Endodermal cell (in vitro differentiated cells): Measurements from ENCODE around the gene RCN2. TPM values are rescaled to one million over a fixed set of nuclear protein-coding genes. Genes with fewer than 3 reads are reported as not detected.
A peak's percentile ranks its signal among the peaks of the same experiment; 100 is the strongest.

Source experiments
- DNase-seq: peaks from one replicate; pipeline ENCODE4 v3.0.0-alpha.2; 2017
- H3K27ac ChIP-seq: 2 replicates; pipeline ENCODE4 v1.5.1; 2013; ENCODE audit warnings: mild to moderate bottlenecking, low read depth, low read length, moderate library complexity
- H3K27me3 ChIP-seq: 2 replicates; pipeline ENCODE4 v1.6.1; 2013; ENCODE audit warnings: mild to moderate bottlenecking, low read length, moderate library complexity; ENCODE audit not compliant: insufficient read depth, control insufficient read depth, poor library complexity, severe bottlenecking
- H3K36me3 ChIP-seq: 2 replicates; pipeline ENCODE4 v1.7.0; 2013; ENCODE audit warnings: mild to moderate bottlenecking, low read length, moderate library complexity; ENCODE audit not compliant: control insufficient read depth, insufficient read depth
- H3K4me1 ChIP-seq: one replicate; pipeline ENCODE4 v1.7.0; 2013; ENCODE audit warnings: low read length; ENCODE audit not compliant: control insufficient read depth, insufficient read depth
- H3K4me3 ChIP-seq: 2 replicates; pipeline ENCODE4 v1.5.1; 2013; ENCODE audit warnings: mild to moderate bottlenecking, low read length, moderate library complexity
- H3K9ac ChIP-seq: 2 replicates; pipeline ENCODE4 v1.6.1; 2013; ENCODE audit warnings: mild to moderate bottlenecking, low read length, moderate library complexity; ENCODE audit not compliant: poor library complexity, severe bottlenecking; ENCODE audit errors: extremely low read depth
- H3K9me3 ChIP-seq: 2 replicates; pipeline ENCODE4 v1.6.1; 2013; ENCODE audit warnings: mild to moderate bottlenecking, low read length, moderate library complexity; ENCODE audit not compliant: control insufficient read depth
- H3K27ac Mint-ChIP-seq: 2 replicates; pipeline ENCODE4 v1.8.0; 2020; ENCODE audit warnings: mixed read lengths
- H3K27me3 Mint-ChIP-seq: 2 replicates; pipeline ENCODE4 v1.8.0; 2021; ENCODE audit warnings: mild to moderate bottlenecking, mixed read lengths; ENCODE audit not compliant: insufficient read depth
- H3K36me3 Mint-ChIP-seq: 2 replicates; pipeline ENCODE4 v1.8.0; 2020; ENCODE audit warnings: low read depth, mixed read lengths
- H3K4me1 Mint-ChIP-seq: 2 replicates; pipeline ENCODE4 v1.8.0; 2020; ENCODE audit warnings: mixed read lengths
- H3K4me3 Mint-ChIP-seq: 2 replicates; pipeline ENCODE4 v1.8.0; 2020; ENCODE audit warnings: mild to moderate bottlenecking, moderate library complexity, mixed read lengths
- H3K9me3 Mint-ChIP-seq: 2 replicates; pipeline ENCODE4 v1.8.0; 2020; ENCODE audit warnings: mild to moderate bottlenecking, mixed read lengths
- CTCF ChIP-seq: fragments of 200-600 bp; sonication (generic); conservative IDR thresholded peaks from 2 replicates; pipeline ENCODE4 v1.5.0; 2021; ENCODE audit warnings: antibody characterized with exemption, mild to moderate bottlenecking
- WGBS, 2 experiments: methylation state at CpG; one replicate each; pipeline versions ENCODE4 v1.1.5 to v1.1.7; 2013; ENCODE audit warnings: missing lambda C conversion rate in 2 of 2, mixed read lengths in 1 of 2; ENCODE audit not compliant: insufficient coverage in 1 of 2, insufficient read length in 1 of 2; 5-methylcytosine and 5-hydroxymethylcytosine counted together
- total RNA-seq, 2 donors: library from RNA; stranded (reverse); fragmentation: NEBNext Ultra II Directional in 1 of 2; extraction: Animal tissue kit (Norgen Biotek cat#: 25700) in 1 of 2; gene quantifications; 2 replicates in 1 of 2; 3 replicates in 1 of 2; pipeline ENCODE4 v1.2.1, GENCODE V29; 2021

RCN2 gene
- total RNA-seq, 2 donors from 2014 or later, result 151 to 165 TPM

- no peak overlapping the region for H3K4me3 ChIP-seq
- no peak for TF ChIP-seq CTCF
- Mint-ChIP-seq H3K4me3 (no peak overlapping the region), H3K27ac (no peak overlapping the region), H3K9me3 (no peaks in the 10 kb centered on the region), H3K4me1 (peaks cover 14% of the 10 kb centered on the region), H3K36me3 (no peaks in the 10 kb centered on the region), H3K27me3 (no peaks in the 10 kb centered on the region)
- no peak overlapping the region for H3K9ac ChIP-seq
- H3K27ac ChIP-seq, result no peak overlapping the region
- H3K27me3 ChIP-seq, result no peaks in the 10 kb centered on the region
- no peaks in the 10 kb centered on the region for H3K36me3 ChIP-seq
- H3K4me1 ChIP-seq, result peaks cover 6% of the 10 kb centered on the region
- peak; percentile 35 for DNase-seq
- H3K9me3 ChIP-seq, result no peaks in the 10 kb centered on the region
- 92 to 93% methylated on average over 5 to 7 of the region's 7 CpGs for WGBS, 2 experiments
These were observed 59.5 kb downstream of the RCN2 start for GRCh38 chr15:76991048-76991447.

- Mint-ChIP-seq H3K4me1 (peaks cover 14% of the 10 kb centered on the region), H3K27me3 (no peaks in the 10 kb centered on the region), H3K4me3 (no peak overlapping the region), H3K36me3 (no peaks in the 10 kb centered on the region), H3K27ac (no peak overlapping the region), H3K9me3 (no peaks in the 10 kb centered on the region)
- WGBS, 2 experiments, result 88 to 91% methylated on average over 4 to 9 of the region's 9 CpGs
- no peak for TF ChIP-seq CTCF
- peak; percentile 32 for DNase-seq
- Histone ChIP-seq H3K9ac (no peak overlapping the region), H3K36me3 (no peaks in the 10 kb centered on the region), H3K27ac (no peak overlapping the region), H3K4me3 (no peak overlapping the region), H3K27me3 (no peaks in the 10 kb centered on the region), H3K4me1 (peaks cover 6% of the 10 kb centered on the region), H3K9me3 (no peaks in the 10 kb centered on the region)
These were observed 60.4 kb downstream of the RCN2 start for GRCh38 chr15:76991741-76992645.

- 94 to 100% methylated on average over 2 to 6 of the region's 6 CpGs for WGBS, 2 experiments
These were observed 61.7 kb downstream of the RCN2 start for GRCh38 chr15:76993114-76993725.

More at GRCh38 chr15:76993114-76993725, 61.7 kb downstream of the RCN2 start:
- Histone ChIP-seq H3K4me1 (peaks cover 6% of the 10 kb centered on the region), H3K27ac (no peak overlapping the region), H3K9me3 (no peaks in the 10 kb centered on the region), H3K27me3 (no peaks in the 10 kb centered on the region), H3K9ac (no peak overlapping the region), H3K4me3 (no peak overlapping the region), H3K36me3 (no peaks in the 10 kb centered on the region)
- no peak overlapping the region for H3K27ac Mint-ChIP-seq
- H3K4me1 Mint-ChIP-seq, result peaks cover 14% of the 10 kb centered on the region
- TF ChIP-seq CTCF, result no peak
- DNase-seq, result peak; percentile 6
- H3K9me3 Mint-ChIP-seq, result no peaks in the 10 kb centered on the region
- no peaks in the 10 kb centered on the region for H3K36me3 Mint-ChIP-seq
- no peaks in the 10 kb centered on the region for H3K27me3 Mint-ChIP-seq
- no peak overlapping the region for H3K4me3 Mint-ChIP-seq
